GM12878 (cell line): Measurements from ENCODE around the gene AKT1S1. TPM values are rescaled to one million over a fixed set of nuclear protein-coding genes. Genes with fewer than 3 reads are reported as not detected.
A peak's percentile ranks its signal among the peaks of the same experiment; 100 is the strongest.

Source experiments
- ATAC-seq: fragments of 200-7000 bp; cut with Tn5 transposase; 3 replicates; pipeline ENCODE4 v1.9.1; 2020; ENCODE audit warnings: mild to moderate bottlenecking, moderate library complexity
- BruUV-seq: library from RNA; stranded (reverse); fragments of 400-500 nt; replicated peaks from 2 replicates; lab custom pipeline; 2021; lab: Mats Ljungman, UMichigan
- CTCF ChIA-PET: fragments of 300-600 bp; sonication (Branson Sonifier 250); formaldehyde crosslinking; extraction: SDS; loops from one replicate; lab custom pipeline; 2021; ENCODE audit warnings: inconsistent platforms; lab: Yijun Ruan, JAX
- POLR2A ChIA-PET: fragments of 350-600 bp; formaldehyde crosslinking; extraction: SDS; loops from one replicate; lab custom pipeline; 2021; ENCODE audit warnings: inconsistent platforms; lab: Charles Lee
- RAD21 ChIA-PET: fragments of 300-600 bp; sonication (Branson Sonifier 250); formaldehyde crosslinking; loops from one replicate; lab custom pipeline; 2023; ENCODE audit warnings: antibody characterized with exemption; ENCODE audit not compliant: unreplicated experiment; lab: Charles Lee
- SMC1A ChIA-PET: fragments of 300-600 bp; sonication (Branson Sonifier 250); formaldehyde crosslinking; loops from one replicate; lab custom pipeline; 2023; ENCODE audit not compliant: unreplicated experiment, uncharacterized antibody; lab: Charles Lee
- DNase-seq: peaks from one replicate; pipeline ENCODE4 v3.0.0-alpha.2; 2011; ENCODE audit warnings: low read depth, low spot score
- FAIRE-seq: peaks from 3 replicates; lab custom pipeline; 2011; peaks lifted over from hg19 to GRCh38; lab: Jason Lieb, UNC
- H2AFZ ChIP-seq: 2 replicates; pipeline ENCODE4 v1.6.0; 2011; ENCODE audit warnings: low read depth, low read length, control low read depth; ENCODE audit not compliant: control insufficient read depth
- H3K27ac ChIP-seq: 2 replicates; pipeline ENCODE4 v1.5.1; 2011; ENCODE audit warnings: control low read depth; ENCODE audit not compliant: control insufficient read depth, insufficient read depth
- H3K27me3 ChIP-seq, 2 experiments: replicated peaks in 1 of 2; 2 replicates each; pipeline versions ENCODE4 v1.6.0 to v1.6.1; 2011; ENCODE audit warnings: low read length in 1 of 2; ENCODE audit not compliant: control insufficient read depth in 2 of 2, insufficient read depth in 2 of 2
- H3K36me3 ChIP-seq, 2 experiments: 2 replicates each; pipeline ENCODE4 v1.5.1; 2011; ENCODE audit warnings: low read length in 1 of 2; ENCODE audit not compliant: control insufficient read depth in 2 of 2, insufficient read depth in 2 of 2
- H3K4me1 ChIP-seq: 2 replicates; pipeline ENCODE4 v1.6.1; 2011; ENCODE audit warnings: mild to moderate bottlenecking, low read length, moderate library complexity, mixed read lengths; ENCODE audit not compliant: control insufficient read depth, insufficient read depth
- H3K4me2 ChIP-seq: 2 replicates; pipeline ENCODE4 v1.6.0; 2011; ENCODE audit warnings: control low read depth; ENCODE audit not compliant: control insufficient read depth, insufficient read depth
- H3K4me3 ChIP-seq: fragments of 200-600 bp; sonication (generic); 2 replicates; pipeline ENCODE4 v1.5.1; 2016
- H3K79me2 ChIP-seq: 2 replicates; pipeline ENCODE4 v1.6.0; 2011; ENCODE audit warnings: low read length; ENCODE audit not compliant: control insufficient read depth, insufficient read depth
- H3K9ac ChIP-seq: 2 replicates; pipeline ENCODE4 v1.8.0; 2011; ENCODE audit warnings: low read length, control low read depth, mixed read lengths; ENCODE audit not compliant: control insufficient read depth, insufficient read depth
- H3K9me3 ChIP-seq: replicated peaks from 3 replicates; pipeline ENCODE4 v1.5.1; 2011; ENCODE audit warnings: mild to moderate bottlenecking, low read length; ENCODE audit not compliant: control insufficient read depth, insufficient read depth
- H4K20me1 ChIP-seq: 2 replicates; pipeline ENCODE4 v1.6.0; 2011; ENCODE audit not compliant: control insufficient read depth, insufficient read depth
- CHD1 ChIP-seq: IDR thresholded peaks from 2 replicates; pipeline ENCODE4 v1.6.1; 2012; ENCODE audit warnings: low read depth, low read length, improper control_type of control experiment
- GATAD2B ChIP-seq: fragments of 450-650 bp; conservative IDR thresholded peaks from 2 replicates; pipeline ENCODE4 v1.6.1; 2017; ENCODE audit warnings: low read depth, mild to moderate bottlenecking, moderate library complexity
- HCFC1 ChIP-seq: fragments of 150-350 bp; IDR thresholded peaks from 2 replicates; pipeline ENCODE4 v1.6.1; 2014; ENCODE audit warnings: low read length
- IKZF1 ChIP-seq: fragments of 450-650 bp; conservative IDR thresholded peaks from 2 replicates; pipeline ENCODE4 v1.6.1; 2017; ENCODE audit warnings: antibody characterized with exemption, mild to moderate bottlenecking
- MTA3 ChIP-seq: IDR thresholded peaks from 2 replicates; pipeline ENCODE4 v1.6.1; 2012; ENCODE audit warnings: low read length, inconsistent platforms, borderline replicate concordance
- MYB ChIP-seq: fragments of 150-350 bp; IDR thresholded peaks from 2 replicates; pipeline ENCODE4 v1.6.1; 2014; ENCODE audit warnings: mild to moderate bottlenecking, low read depth, low read length, borderline replicate concordance
- NBN ChIP-seq: fragments of 450-650 bp; IDR thresholded peaks from 2 replicates; pipeline ENCODE4 v1.6.1; 2016
- NFIC ChIP-seq: IDR thresholded peaks from 2 replicates; pipeline ENCODE4 v1.6.1; 2012; ENCODE audit warnings: low read depth, mild to moderate bottlenecking, inconsistent platforms, low read length, moderate library complexity
- POLR2A ChIP-seq: IDR thresholded peaks from 2 replicates; pipeline ENCODE4 v1.6.1; 2011; ENCODE audit warnings: low read depth, mild to moderate bottlenecking, low read length
- POU2F2 ChIP-seq: IDR thresholded peaks from 3 replicates; pipeline ENCODE4 v1.6.1; 2011; ENCODE audit warnings: low read depth, mild to moderate bottlenecking, low read length, borderline replicate concordance
- SMARCA5 ChIP-seq: fragments of 450-650 bp; IDR thresholded peaks from 2 replicates; pipeline ENCODE4 v1.6.1; 2017; ENCODE audit warnings: mild to moderate bottlenecking
- SMC3 ChIP-seq: IDR thresholded peaks from 2 replicates; pipeline ENCODE4 v1.6.1; 2011; ENCODE audit warnings: low read length, improper control_type of control experiment, borderline replicate concordance
- SREBF1 ChIP-seq: IDR thresholded peaks from 2 replicates; pipeline ENCODE4 v1.6.1; 2012; ENCODE audit warnings: mild to moderate bottlenecking, low read length
- TBL1XR1 ChIP-seq: IDR thresholded peaks from 2 replicates; pipeline ENCODE4 v1.6.1; 2012; ENCODE audit warnings: low read depth, low read length, improper control_type of control experiment
- USF1 ChIP-seq: IDR thresholded peaks from 2 replicates; pipeline ENCODE4 v1.6.1; 2011; ENCODE audit warnings: borderline replicate concordance, low read depth, mild to moderate bottlenecking, moderate library complexity, mixed read lengths, low read length; ENCODE audit not compliant: insufficient read depth; ENCODE audit errors: extremely low read length
- USF2 ChIP-seq: IDR thresholded peaks from 2 replicates; pipeline ENCODE4 v1.6.1; 2011; ENCODE audit warnings: low read depth, low read length, improper control_type of control experiment, borderline replicate concordance
- WGBS: methylation state at CpG from one replicate; pipeline ENCODE4 v1.1.6; 2016; ENCODE audit warnings: low lambda C conversion rate; ENCODE audit not compliant: insufficient replicate concordance, insufficient coverage; ENCODE audit errors: missing lambda C conversion rate; 5-methylcytosine and 5-hydroxymethylcytosine counted together
- in situ Hi-C: fragments of 300-500 bp; cut with MboI; formaldehyde crosslinking; loops from 9 replicates; pipeline ENCODE4 v1.14.3; 2018; ENCODE audit warnings: mixed read lengths
- intact Hi-C: fragments of 100-400 bp; cut with micrococcal nuclease; formaldehyde crosslinking; loops from one replicate; pipeline ENCODE4 v1.14.2; 2022; ENCODE audit not compliant: unreplicated experiment
- polyA plus RNA-seq, 11 experiments: library from polyadenylated mRNA; depleted of rRNA in 4 of 11; unstranded in 6 of 11; stranded (reverse) in 5 of 11; fragments of >200 nt; fragmentation: Nextera tagmentation in 4 of 11; fragmentation: Illumina TruSeq in 1 of 11; extraction: Ambion mirVana in 4 of 11; extraction: Trizol in 1 of 11; gene quantifications; 1 replicate in 1 of 11; 2 replicates in 10 of 11; pipeline versions ENCODE4 v1.2.1 to v1.2.3, GENCODE V29; 2011 to 2016; ENCODE audit warnings: inconsistent platforms in 2 of 11, missing spikeins in 2 of 11, low read depth in 1 of 11
- total RNA-seq, 4 experiments: library from RNA; depleted of rRNA in 3 of 4; stranded (reverse); fragments of >200 nt in 3 of 4; fragmentation: Illumina TruSeq in 1 of 4; extraction: Trizol in 1 of 4; gene quantifications; 2 replicates each; pipeline versions ENCODE4 v1.2.1 to v1.2.3, GENCODE V29; 2013 to 2021
- TF ChIP-seq, protein P1 (sequence below): fragments of 450-650 bp; IDR thresholded peaks from 2 replicates; pipeline ENCODE4 v1.6.1; 2016; ENCODE audit warnings: mild to moderate bottlenecking
- TF ChIP-seq, protein P2 (sequence below): fragments of 450-650 bp; IDR thresholded peaks from 2 replicates; pipeline ENCODE4 v1.6.1; 2017; ENCODE audit warnings: low read depth, mild to moderate bottlenecking, moderate library complexity

Gene AKT1S1
- total and polyA plus RNA-seq, 10 of the 15 experiments (the other 5 are each of a cell fraction or from before 2014, with no cell fraction given) = 0.43 to 23.0 (median 12.3) TPM

DNA sequence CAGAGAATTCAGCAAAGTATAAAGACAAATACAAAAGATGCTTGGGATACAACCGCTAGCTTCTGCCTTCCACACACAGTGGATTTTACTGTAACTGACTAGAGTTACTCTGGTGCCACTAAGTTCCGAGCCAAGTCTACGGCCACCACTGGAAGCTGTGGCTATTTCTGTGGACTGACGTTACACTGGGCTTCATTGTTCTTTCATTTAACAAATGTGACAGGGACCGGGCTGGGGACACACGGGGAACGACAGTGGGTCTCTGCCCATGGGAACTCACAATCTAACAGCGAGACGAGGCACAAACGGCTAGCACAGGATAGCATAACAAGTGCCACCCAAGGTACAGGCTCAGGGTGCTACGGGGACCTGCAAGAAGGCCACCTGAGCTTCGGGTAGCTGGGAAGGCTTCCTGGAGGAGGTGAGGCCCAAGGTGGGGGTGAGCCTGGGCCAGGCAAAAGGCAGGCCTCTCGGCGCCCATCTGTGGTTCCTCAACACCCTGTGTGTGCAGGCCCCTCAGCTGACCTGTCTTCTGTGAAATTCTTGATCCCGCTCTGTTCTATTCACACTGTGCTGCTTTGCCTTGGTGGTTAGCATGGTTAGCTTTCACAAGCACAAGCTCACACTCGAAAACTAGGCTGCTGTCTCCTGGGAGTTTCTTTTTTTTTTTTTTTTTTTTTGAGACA lies 29.9 kb upstream of the AKT1S1 start:
- Histone ChIP-seq H3K79me2 (peaks cover 43% of the 10 kb centered on the region), H2AFZ (no peak overlapping the region), H3K27ac (peak overlapping the region; percentile 81), H3K27me3 (no peaks in the 10 kb centered on the region), H4K20me1 (peaks cover 3% of the 10 kb centered on the region; the same call in 1 of the 2 replicates), H3K4me2 (peak overlapping the region; percentile 12; the same call in 1 of the 2 replicates), H3K4me1 (peaks cover 72% of the 10 kb centered on the region), H3K9me3 (no peaks in the 10 kb centered on the region; the same call in 2 of the 3 replicates), H3K36me3 (peaks cover 13 to 26% of the 10 kb centered on the region in 2 experiments), H3K9ac (peak overlapping the region; percentile 33; the same call in 1 of the 2 replicates), H3K4me3 (no peak overlapping the region; the same call in 1 of the 2 replicates)
- 13% methylated on average over 16 of the region's 16 CpGs for WGBS
- ATAC-seq = peak; percentile 63
- peak; percentile 85 for DNase-seq
- ChIA-PET CTCF (interaction anchor here (0.6 to 9.0 kb wide), 5 partner anchors 8 to 1535 kb away, joined by 3 to 71 read pairs (median 3); partner anchors contain the start of genes ATF5 and IL4I1), RAD21 (interaction anchor here (0.8 to 3.1 kb wide), 8 partner anchors 10 to 38 kb away, joined by 3 to 34 read pairs (median 4); partner anchors contain the start of genes ATF5, IL4I1 and NUP62), POLR2A (interaction anchor here (0.6 to 4.1 kb wide), 17 partner anchors 8 to 272 kb away, joined by 3 to 47 read pairs (median 4); partner anchors contain the start of genes ATF5, IL4I1 and PNKP), SMC1A (interaction anchor here (0.7 to 8.8 kb wide), 6 partner anchors 9 to 30 kb away, joined by 3 to 110 read pairs (median 4); partner anchors contain the start of genes AKT1S1, ATF5, IL4I1 and TBC1D17)
- TSS peak; percentile 72 for BruUV-seq
- intact Hi-C loops = loop anchor here (1.0 kb wide), 1 partner anchor 10 kb away; no protein-coding TSS in a partner anchor
- FAIRE-seq = no peak
- in situ Hi-C loops = no loop called here
- peak; percentile 17; the same call in 1 of the 2 replicates for TF ChIP-seq IKZF1
- peak; percentile 36; the same call in 1 of the 3 replicates for TF ChIP-seq POU2F2
- no peak for TF ChIP-seq HCFC1
- TF ChIP-seq MYB = no peak
- peak; percentile 54; the same call in 1 of the 2 replicates for TF ChIP-seq POLR2A
- TF ChIP-seq SMC3 = no peak
- TF ChIP-seq SMARCA5 = peak; percentile 95
- no peak for TF ChIP-seq SREBF1
- TF ChIP-seq CHD1 = no peak
- no peak for TF ChIP-seq TBL1XR1
- TF ChIP-seq NFIC = no peak
- TF ChIP-seq, protein P1, sequence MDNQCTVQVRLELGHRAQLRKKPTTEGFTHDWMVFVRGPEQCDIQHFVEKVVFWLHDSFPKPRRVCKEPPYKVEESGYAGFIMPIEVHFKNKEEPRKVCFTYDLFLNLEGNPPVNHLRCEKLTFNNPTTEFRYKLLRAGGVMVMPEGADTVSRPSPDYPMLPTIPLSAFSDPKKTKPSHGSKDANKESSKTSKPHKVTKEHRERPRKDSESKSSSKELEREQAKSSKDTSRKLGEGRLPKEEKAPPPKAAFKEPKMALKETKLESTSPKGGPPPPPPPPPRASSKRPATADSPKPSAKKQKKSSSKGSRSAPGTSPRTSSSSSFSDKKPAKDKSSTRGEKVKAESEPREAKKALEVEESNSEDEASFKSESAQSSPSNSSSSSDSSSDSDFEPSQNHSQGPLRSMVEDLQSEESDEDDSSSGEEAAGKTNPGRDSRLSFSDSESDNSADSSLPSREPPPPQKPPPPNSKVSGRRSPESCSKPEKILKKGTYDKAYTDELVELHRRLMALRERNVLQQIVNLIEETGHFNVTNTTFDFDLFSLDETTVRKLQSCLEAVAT = peak; percentile 41; the same call in 1 of the 2 replicates
- no peak for TF ChIP-seq USF1
- TF ChIP-seq GATAD2B = peak; percentile 24; the same call in 1 of the 2 replicates
- TF ChIP-seq, protein P2, sequence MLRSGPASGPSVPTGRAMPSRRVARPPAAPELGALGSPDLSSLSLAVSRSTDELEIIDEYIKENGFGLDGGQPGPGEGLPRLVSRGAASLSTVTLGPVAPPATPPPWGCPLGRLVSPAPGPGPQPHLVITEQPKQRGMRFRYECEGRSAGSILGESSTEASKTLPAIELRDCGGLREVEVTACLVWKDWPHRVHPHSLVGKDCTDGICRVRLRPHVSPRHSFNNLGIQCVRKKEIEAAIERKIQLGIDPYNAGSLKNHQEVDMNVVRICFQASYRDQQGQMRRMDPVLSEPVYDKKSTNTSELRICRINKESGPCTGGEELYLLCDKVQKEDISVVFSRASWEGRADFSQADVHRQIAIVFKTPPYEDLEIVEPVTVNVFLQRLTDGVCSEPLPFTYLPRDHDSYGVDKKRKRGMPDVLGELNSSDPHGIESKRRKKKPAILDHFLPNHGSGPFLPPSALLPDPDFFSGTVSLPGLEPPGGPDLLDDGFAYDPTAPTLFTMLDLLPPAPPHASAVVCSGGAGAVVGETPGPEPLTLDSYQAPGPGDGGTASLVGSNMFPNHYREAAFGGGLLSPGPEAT = peak; percentile 58
- TF ChIP-seq NBN = peak; percentile 80; the same call in 1 of the 2 replicates
- no peak for TF ChIP-seq USF2
- 0 out of 2 replicates have a peak, but pooled peaks have one; percentile 30 for TF ChIP-seq MTA3
